ENCODE results near the gene SUMO1.
A peak's percentile ranks its signal among the peaks of the same experiment; 100 is the strongest.

Gene SUMO1

DNA sequence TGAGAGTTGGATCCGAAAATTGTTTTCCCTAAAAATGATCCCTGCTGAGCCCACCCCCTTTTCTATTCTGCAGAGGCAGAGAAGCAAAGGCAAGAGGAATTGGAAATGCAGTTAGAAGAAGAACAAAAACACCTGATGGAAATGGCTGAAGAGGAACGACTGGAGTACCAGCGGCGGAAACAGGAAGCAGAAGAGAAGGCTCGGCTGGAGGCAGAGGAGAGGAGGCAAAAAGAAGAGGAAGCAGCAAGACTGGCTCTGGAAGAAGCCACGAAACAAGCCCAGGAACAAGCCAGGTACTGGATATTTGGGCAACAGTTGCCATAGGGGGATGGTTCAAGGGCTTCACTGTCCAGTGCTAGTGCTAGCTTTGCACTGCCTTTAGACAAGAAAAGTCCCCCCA, 41.7 kb downstream of the SUMO1 start:
- DNase-seq, result no peak

- DNase-seq, result no peak
Measured at GRCh38 chr2:202194418-202194817, 44.0 kb downstream of the SUMO1 start.

- no peak for DNase-seq
Measured at GRCh38 chr2:202193881-202194353, 44.5 kb downstream of the SUMO1 start.

DNA sequence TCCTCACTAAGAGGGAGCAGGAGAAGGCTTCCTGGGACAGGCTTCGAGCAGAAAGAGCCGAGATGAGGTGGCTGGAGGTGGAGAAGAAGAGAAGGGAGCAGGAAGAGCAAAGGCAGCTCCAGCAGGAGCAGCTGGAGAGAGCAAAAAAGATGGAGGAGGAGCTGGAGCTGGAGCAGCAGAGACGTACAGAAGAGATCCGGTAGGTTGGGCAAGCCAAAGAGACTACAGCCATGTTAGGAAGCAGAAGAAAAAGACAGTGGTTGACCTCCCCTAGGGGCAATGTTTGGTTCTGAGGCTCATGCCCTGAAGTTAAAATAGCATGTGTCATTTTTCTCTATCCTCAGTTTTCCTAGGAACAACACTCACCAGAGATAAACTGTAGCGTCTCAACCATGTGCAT, 45.1 kb downstream of the SUMO1 start:
- DNase-seq, result no peak

- no peak for DNase-seq
Measured at GRCh38 chr2:202187570-202187969, 50.8 kb downstream of the SUMO1 start.

DNA sequence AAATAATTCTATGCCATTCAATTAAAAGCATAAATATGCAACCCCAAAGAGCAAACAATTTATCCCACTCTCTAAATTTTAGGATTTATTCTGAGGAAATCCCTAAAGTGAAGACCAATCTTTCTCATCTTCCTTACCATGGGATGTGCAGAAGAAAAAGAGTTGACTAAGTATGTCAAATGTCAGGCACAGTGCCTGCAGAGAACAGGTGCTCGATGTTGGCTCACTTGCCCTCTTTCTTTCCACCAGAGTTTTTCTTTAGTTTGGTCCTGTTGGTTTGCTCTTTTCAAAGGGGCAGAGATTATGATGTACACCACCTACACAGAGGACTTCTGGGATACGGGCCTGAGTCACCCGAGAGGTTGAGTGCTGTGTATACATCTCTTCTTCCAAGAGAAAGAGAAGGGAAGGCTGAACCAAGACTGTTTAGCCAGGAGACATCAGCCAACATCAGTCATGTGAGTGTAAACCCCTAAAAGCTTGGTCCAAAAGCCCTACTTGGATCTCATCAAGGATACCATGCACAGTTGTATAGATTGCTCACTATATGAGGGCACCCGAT, 51.7 kb downstream of the SUMO1 start:
- DNase-seq, result no peak

- no peak for DNase-seq
Measured at GRCh38 chr2:202185156-202185555, 53.2 kb downstream of the SUMO1 start.

- no peak for DNase-seq
Measured at GRCh38 chr2:202184557-202184956, 53.8 kb downstream of the SUMO1 start.

DNA sequence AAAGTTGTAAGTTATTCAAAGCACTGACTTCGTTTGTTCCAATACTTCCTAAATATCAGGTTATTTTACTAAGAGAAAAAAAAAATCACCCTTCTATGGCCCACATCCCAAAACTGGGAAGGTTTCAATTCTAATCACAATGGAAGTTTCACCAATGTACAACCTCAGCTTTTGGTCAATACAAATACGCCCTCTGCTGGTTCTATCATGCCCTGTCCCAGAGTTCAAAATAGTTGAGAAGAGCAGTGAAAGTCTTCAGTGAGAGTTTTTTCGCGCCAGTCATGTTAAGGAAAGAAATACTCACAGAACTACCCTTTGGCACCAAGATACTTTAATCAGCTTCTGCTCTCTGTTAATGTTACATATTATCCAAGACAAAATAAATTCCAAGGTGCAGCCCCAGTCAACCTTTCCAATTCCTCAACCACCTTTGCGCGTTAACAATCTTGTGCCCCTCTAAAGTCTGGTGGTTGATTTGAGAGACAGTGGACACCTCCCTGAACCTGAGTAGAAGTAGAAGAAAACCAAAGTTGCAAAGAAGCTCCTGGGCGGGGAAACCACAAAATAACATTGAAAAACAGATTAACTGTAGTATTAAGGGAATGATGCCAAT, 59.9 kb downstream of the SUMO1 start:
- peak; percentile 38 for DNase-seq

DNA sequence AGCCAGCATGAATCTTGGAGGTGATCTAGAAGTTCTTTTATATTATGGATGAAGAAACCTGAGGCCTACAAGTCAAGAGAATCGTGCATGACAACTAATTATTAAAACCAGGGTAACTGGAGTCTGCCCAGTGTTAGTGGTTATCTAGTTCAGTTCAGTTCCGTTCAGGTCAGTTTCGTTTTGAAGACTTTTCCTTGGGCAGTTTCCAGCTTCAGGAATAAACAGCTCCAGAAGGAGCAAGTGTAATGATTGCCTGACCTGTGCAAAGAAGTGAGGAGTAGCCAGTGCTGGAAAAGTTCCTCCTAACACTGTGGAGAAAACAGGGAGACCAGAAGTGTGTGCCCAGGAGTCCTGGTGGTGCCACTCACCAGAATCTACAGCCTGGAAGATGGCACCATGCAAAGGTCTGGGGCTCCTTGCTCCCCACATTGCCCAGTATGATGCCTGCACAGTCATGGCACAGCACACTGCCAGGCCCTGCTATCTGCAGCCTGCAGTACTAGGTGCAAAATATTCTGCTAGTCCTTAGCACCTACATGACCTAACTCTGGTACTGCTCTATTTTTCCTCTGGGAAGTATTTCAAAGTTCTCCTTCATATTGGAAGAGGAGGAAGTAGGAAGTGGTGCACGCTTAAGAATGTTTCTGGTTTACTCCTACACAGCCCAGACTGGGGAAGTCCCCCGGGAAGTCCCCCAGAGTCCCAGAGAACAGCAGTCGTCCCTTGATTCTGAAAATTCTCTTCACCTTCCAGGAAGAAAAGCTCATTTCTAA, 65.8 kb downstream of the SUMO1 start:
- DNase-seq, result no peak

DNA sequence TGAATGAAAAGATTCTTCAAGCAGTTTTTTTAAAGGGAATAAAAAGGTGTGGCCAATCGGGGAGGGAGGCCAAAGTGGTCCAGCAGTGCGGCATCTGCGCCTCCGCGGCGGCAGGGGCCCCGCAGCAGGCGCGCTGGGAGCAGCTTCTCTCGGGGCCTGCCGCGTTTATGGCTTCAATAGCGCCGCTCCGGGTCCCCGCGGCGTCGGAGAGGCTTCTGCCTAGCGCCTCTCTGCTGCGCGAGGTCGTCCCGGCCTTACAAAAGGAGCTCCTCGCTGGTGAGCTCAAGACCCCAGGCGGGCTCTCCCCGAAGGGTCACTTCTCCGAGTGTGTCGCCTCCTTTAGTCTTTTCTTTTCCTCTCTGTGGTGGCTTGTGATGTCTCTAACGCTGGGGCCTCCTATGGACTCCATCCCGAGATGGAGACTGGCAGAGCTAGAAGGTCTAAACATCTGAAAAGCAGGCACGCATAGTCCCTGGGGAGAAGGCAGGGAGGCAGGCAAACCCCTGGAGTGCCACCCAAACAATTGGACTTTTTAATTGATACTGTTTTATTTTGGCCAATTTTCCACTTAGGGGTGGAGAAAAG, 67.1 kb downstream of the SUMO1 start:
- DNase-seq, result no peak

- no peak for DNase-seq
Measured at GRCh38 chr2:202169832-202170424, 68.5 kb downstream of the SUMO1 start.

- DNase-seq, result no peak
Measured at GRCh38 chr2:202169131-202169530, 69.3 kb downstream of the SUMO1 start.

GRCh38 chr2:202165945-202166344, 72.5 kb downstream of the SUMO1 start:
- DNase-seq, result no peak

DNA sequence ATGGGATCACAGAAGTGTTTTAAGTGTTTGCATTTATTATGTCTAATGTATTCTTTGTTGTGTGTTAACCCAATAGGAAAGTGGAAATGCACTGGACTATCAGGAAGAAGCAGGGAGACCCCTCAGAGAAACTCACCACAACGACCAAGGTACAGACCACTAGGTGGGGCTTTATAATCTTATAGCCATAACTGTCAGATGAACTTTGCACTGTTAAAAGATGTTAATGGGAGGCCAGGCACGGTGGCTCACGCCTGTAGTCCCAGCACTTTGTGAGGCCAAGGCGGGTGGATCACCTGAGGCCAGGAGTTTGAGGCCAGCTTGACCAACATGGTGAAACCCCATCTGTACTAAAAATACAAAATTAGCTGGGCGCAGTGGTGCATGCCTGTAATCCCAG, 73.2 kb downstream of the SUMO1 start:
- no peak for DNase-seq

DNA sequence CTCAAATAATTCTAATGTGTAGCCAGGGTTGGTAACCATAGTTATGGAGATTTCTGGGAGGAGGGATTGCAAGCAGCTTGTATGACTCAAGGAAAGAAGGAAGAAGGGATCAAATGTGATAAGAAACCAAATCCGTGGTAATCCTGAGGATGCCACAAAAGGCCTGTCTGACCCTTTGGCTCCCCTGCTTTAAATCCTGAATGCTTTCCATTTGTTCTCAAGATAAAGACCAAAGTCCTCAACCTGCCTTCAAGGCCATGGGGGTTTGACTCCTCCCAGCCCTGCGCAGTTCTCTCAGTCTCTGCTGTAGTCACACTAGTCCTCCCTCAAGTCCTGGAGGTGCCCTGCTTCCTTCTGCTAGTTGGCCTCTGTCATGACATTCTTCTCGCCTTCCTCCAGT, 74.0 kb downstream of the SUMO1 start:
- no peak for DNase-seq

GRCh38 chr2:202161151-202161835, 77.1 kb downstream of the SUMO1 start:
- DNase-seq, result no peak

- DNase-seq, result no peak
Measured at GRCh38 chr2:202158796-202159195, 79.6 kb downstream of the SUMO1 start.

- no peak for DNase-seq
Measured at GRCh38 chr2:202157211-202157990, 81.0 kb downstream of the SUMO1 start.

Measured in activated CD4-positive, alpha-beta T cell treated with anti-CD3 and anti-CD28 coated beads, Interleukin-2, amount 50 U/mL, for 1 hour (primary cell).